ENCODE data around the gene FUT6.
A peak's percentile ranks its signal among the peaks of the same experiment; 100 is the strongest.

FUT6 gene

GRCh38 chr19:5804516-5805461 lies 34.7 kb downstream of the FUT6 start, which contains the start of gene NRTN:
NRTN (plus strand) TSS chr19:5805067; CDS start chr19:5824166, 19,099 bp downstream.
- peak; percentile 36 to 48 for DNase-seq

DNA sequence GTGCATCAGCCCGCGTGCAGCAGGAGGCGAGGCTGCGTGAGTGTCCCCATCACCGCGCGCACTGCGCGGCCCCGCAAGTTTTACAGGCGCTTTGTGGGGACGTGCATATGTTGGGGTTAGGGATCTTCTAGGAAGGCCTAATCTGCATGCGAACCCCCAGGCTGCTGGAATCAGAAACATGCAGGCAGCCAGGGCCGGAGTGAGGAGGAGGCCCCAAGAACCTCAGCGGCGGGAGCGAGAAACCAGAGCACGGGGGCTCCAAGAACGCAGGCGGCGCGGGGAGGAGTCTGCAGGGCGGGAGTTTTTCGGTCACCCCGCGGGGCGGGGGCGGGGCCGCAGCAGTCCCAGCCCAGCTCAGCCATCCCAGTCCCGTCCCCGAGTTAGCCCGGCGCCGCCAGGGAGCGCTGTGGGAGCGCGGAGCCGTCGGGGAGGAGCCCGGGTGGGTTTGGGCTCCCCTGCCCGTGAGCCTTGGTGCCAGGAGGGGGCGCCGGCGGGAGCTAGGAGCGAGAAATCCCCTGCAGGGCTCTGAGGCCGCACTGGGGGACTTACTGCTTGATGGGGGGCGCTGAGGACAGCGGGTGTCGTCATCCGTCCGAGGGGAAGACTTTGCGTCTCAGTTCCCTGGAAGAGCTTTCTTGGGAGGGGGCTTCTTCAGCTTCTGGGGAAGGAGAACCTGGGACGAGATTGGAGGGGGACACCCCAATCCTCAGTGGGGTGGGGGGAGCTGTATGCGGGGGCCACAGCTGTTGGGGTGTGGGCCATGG lies 35.6 kb downstream of the FUT6 start:
- DNase-seq = peak; percentile 84 to 87

DNA sequence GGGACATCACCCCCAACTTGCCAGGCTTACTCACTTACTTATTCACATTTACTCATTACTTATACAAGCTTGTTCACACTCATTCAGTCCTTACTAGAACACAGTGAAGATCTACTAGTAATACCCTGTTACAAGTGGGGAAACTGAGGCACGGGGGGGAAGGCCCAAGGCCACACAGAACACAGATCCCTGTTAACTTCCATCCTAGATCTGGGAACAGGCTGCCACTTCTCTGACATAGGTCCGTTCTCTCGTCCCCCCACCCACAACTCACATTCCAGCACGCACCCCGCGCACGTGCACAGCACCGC lies 36.1 kb downstream of the FUT6 start:
- DNase-seq = no peak

DNA sequence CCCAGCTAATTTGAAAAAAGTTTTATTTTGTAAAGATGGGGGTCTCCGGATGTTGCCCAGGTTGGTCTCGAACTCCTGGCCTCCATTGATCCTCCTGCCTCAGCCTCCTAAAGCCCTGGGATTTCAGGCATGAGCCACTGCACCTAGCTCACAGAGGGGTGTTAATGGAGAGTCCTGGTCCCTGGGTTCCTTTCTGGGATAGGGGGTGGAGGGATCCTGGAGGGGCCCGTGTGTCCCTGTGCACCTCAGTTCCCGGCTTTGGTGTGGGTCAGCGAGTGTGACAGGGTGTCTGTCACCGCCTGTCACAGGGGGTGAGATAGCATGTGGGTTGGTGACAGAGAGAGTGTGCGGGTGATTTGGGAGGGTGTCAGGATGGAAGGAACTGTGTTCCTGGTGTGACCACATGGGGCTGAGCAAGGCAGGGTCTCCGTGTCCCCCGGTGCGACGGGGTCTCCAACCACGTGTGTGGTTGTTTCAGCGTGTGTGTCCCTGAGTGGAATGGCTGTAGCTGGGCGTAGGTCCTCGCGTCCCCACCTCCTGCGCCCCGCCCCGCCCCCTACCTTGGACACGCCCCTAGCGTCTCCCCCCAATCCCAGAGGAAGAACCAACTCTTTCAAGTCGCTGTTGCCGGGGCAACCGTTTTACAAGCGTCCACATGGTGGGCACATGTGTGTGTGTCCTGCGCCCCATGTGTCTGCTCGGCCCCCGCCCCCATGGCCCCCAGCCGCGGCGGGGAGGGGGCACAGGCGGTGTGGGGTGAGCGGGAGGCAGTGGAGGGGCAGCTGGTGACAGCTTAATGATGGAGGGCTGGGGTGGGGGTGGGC lies 37.5 kb downstream of the FUT6 start:
- DNase-seq = no peak

DNA sequence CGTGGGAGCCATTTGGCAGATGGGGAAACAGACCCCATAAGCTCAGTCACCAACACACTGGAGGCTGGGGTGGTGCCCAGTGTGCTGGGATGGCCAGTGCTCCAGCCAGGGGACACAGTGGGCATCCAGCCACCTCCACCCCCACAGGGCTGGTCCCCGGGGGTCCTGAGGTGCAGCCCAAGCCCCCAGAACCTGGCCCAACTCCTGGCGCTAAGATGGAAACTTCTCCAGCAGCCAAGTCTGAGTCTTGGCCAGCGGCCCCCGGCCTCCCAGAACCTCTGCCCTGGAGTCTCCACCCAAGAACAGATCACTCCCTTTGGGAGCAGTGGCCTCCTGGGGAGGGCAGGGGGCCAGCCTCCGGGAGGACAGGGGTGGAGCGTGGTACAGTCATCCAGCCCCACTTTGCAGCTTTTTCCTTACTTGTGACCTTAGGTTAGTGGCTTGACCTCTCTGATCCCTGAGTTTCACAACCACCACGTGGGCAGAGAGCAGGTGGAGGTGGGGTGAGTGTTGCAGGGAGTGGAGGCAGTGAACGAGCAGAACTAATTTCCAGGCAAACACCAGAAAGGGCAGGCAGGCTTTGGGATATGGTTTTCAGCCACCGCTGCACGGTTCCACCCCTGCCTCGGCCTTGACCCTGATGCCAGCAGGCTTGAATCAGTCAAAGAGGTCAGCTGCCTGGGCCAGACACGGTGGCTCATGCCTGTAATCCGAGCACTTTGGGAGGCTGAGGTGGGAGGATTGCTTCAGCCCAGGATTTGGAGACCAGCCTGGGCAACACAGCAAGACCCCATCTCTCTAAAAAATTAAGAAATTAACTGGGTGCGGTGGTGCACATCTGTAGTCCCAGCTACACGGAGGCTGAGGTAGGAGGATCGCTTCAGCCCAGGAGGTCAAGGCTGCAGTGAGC lies 38.9 kb downstream of the FUT6 start:
- DNase-seq = no peak

- peak in 1 of 2 experiments; percentile 29 for DNase-seq
Measured at GRCh38 chr19:5799247-5800241, 40.0 kb downstream of the FUT6 start.

- DNase-seq = no peak
Measured at GRCh38 chr19:5798244-5798643, 41.3 kb downstream of the FUT6 start.

GRCh38 chr19:5795382-5795919 lies 44.1 kb downstream of the FUT6 start:
- no peak for DNase-seq

DNA sequence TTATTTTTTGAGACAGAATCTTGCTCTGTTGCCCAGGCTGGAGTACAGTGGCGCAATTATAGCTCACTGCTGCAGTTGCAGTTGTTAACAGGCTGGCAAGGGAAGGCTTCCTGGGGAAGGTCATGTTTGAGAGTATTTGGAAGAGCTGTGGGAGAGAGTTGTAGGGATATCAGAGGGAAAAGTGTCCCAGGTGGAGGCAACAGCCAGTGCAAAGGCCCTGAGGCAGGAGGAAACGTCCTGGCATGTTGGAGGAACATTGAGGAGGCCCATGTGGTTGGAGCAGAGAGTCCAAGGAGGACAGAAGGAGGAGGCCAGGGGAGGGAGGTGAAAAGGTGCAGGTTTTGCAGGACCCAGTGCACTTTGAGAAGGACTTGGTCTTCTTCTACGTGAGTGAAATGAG lies 46.3 kb downstream of the FUT6 start:
- DNase-seq = no peak

DNA sequence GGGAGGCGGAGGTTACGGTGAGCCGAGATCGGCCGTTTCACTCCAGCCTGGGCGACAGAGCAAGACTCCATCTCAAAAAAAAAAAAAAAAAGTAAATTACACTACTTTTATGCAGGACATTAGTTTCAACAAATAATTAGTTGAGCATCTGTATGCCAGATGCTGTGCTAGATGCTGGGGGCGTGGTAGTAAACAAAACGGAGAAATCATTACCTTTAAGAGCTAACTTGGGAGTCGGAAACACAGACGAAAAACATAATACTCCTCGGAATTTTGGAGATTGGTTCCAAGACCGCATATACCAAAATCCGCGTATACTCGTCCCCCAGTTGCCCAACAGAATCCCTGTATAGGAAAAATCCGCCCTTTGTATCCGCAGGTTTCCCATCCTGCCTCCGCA lies 47.3 kb downstream of the FUT6 start:
- DNase-seq = no peak

GRCh38 chr19:5790559-5791520 lies 48.7 kb downstream of the FUT6 start, which contains the start of gene DUS3L:
DUS3L (minus strand) TSS chr19:5791163; CDS start chr19:5791141, 22 bp downstream.
- DNase-seq = peak; percentile 96 to 98

- DNase-seq = no peak
Measured at GRCh38 chr19:5789886-5790558, 49.5 kb downstream of the FUT6 start.

DNA sequence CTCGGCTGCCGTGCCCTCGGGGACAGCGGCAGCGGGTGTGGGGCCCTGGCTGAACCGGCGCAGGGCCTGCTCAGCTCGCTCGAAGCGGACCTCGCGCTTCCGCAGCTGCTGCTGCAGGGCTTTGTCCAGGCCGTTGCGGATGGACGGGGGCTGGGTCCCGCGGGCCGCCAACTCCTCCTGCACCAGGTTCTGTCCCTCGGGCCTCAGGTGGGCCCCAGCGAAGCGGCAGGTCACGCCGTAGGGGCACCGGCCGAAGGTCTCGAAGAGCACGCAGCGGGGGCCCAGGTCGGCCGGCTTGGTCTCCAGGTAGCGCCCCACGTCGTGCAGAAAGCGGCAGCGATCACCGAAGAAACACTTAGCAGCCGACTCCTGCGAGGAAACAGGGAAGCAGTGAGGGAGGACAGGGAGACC lies 50.1 kb downstream of the FUT6 start:
- no peak for DNase-seq

GRCh38 chr19:5788422-5788821 lies 51.1 kb downstream of the FUT6 start:
- no peak for DNase-seq

DNA sequence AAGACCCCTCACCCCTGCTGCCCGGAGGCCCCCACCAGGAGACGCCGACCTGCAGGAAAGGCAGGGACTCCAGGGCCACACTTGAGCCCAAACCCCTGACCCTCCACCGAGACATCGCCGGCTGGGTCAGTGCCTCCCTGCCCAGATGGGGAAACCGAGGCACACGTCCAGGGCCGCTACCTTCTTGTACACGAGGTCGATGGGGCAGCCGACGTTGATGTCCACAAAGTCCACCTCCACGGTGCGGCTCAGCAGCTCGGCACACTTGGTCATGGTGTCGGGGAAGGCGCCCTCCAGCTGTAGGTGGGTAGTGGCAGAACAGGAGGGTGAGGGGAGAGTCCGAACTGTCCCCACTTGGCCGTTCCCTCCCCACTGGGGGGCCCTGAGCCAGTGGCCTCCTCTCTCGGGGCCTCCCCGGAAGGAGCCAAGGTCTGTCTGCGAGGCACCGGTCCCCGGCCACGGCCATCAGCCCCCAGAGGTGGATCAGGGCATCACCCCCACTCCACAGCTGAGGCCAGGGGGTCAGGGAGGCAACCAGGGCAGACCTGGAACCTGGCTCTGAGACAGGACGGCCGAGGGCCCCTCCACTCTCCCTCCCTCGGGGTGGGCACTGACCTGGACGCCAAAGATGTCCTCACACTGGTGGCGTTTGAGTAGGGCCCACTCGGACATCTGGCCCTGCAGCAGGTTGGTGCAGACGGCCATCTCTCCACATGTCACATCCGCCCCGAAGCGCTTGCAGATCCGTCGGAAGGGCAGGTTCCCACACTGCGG lies 51.9 kb downstream of the FUT6 start:
- DNase-seq = no peak

GRCh38 chr19:5786593-5787408 lies 52.7 kb downstream of the FUT6 start:
- DNase-seq = no peak

GRCh38 chr19:5785423-5785822 lies 54.1 kb downstream of the FUT6 start:
- no peak for DNase-seq

All from SHP77 (cell line).